ENCODE results near the gene PLCG1. TPM values are rescaled to one million over a fixed set of nuclear protein-coding genes. Genes with fewer than 3 reads are reported as not detected.

PLCG1 gene
- polyA plus RNA-seq, 1 donor (not counting 4 experiments of a cell fraction or from before 2014, with no cell fraction given): 41.5 TPM

GRCh38 chr20:41142919-41143318 lies 5.6 kb downstream of the PLCG1 start:
- Histone ChIP-seq H4K20me1 (ENCODE audit: control insufficient read depth, extremely low read depth, insufficient read depth, low read length) (peaks cover 13% of the 10 kb centered on the region), H3K27me3 (ENCODE audit: control insufficient read depth, extremely low read depth, insufficient read depth, low read length) (no peaks in the 10 kb centered on the region), H3K4me3 (ENCODE audit: control insufficient read depth in 2 of 3, extremely low read depth in 1 of 3, insufficient read depth in 2 of 3, low read depth in 1 of 3, low read length in 3 of 3) (no peak overlapping the region), H3K9me3 (ENCODE audit: control insufficient read depth, low read depth, low read length) (no peaks in the 10 kb centered on the region), H3K9me1 (ENCODE audit: control insufficient read depth, extremely low read depth, insufficient read depth, low read length) (peaks cover 6% of the 10 kb centered on the region), H3K4me1 (ENCODE audit: control insufficient read depth, extremely low read depth, insufficient read depth, low read length) (peaks cover 19% of the 10 kb centered on the region), H3K4me2 (ENCODE audit: control insufficient read depth, extremely low read depth, insufficient read depth, low read depth, low read length) (no peak overlapping the region), H3K36me3 (ENCODE audit: control insufficient read depth in 2 of 2, extremely low read depth in 1 of 2, insufficient read depth in 2 of 2, low read length in 2 of 2) (peaks cover 0 to 2% of the 10 kb centered on the region in 2 experiments), H3K27ac (ENCODE audit: control insufficient read depth, insufficient read depth, low read length) (no peak overlapping the region), H2AFZ (ENCODE audit: control insufficient read depth, low read length) (no peak overlapping the region), H3K9ac (ENCODE audit: control insufficient read depth, extremely low read depth, insufficient read depth, low read length) (no peak overlapping the region), H3K79me2 (ENCODE audit: control insufficient read depth, insufficient read depth, low read length) (peaks cover 98% of the 10 kb centered on the region)
- FAIRE-seq (no peak), DNase-seq (ENCODE audit: low read depth, low spot score) (no peak)
- no peak for TF ChIP-seq EZH2 (IDR thresholded peaks at IDR 0.05; ENCODE audit: low read length)
- TF ChIP-seq, protein P1, sequence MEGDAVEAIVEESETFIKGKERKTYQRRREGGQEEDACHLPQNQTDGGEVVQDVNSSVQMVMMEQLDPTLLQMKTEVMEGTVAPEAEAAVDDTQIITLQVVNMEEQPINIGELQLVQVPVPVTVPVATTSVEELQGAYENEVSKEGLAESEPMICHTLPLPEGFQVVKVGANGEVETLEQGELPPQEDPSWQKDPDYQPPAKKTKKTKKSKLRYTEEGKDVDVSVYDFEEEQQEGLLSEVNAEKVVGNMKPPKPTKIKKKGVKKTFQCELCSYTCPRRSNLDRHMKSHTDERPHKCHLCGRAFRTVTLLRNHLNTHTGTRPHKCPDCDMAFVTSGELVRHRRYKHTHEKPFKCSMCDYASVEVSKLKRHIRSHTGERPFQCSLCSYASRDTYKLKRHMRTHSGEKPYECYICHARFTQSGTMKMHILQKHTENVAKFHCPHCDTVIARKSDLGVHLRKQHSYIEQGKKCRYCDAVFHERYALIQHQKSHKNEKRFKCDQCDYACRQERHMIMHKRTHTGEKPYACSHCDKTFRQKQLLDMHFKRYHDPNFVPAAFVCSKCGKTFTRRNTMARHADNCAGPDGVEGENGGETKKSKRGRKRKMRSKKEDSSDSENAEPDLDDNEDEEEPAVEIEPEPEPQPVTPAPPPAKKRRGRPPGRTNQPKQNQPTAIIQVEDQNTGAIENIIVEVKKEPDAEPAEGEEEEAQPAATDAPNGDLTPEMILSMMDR (optimal IDR thresholded peaks at IDR 0.05 in 1 of 3, IDR thresholded peaks at IDR 0.05 in 1 of 3, conservative IDR thresholded peaks at IDR 0.05 in 1 of 3; ENCODE audit: extremely low read depth in 1 of 3, insufficient read depth in 2 of 3, low read length in 3 of 3): no peak
- dilution Hi-C loops (cut with MboI; ENCODE audit: extremely low pct_ligation_motif_present, low sequenced_read_pairs): no loop called here

DNA sequence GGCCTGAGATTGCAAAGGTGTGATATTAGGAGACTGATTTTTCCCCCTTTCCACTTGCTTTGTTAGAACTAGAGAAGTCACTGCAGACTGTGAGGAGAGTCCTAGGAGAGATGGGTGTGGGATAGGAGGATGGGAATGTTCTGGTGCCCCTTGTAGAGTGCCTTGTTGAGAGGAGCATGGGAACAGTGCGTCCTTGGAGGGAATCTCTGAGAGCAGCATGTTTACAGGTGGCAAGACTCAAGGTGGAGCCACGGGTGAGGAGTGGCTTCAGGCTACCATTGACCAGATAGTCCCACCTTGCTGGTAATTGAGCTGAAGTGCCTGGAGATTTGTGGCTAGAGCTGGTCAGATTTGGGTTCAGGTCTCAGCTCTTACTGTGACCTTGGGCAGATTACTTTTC lies 6.0 kb downstream of the PLCG1 start:
- no peak overlapping the region for H3K9ac ChIP-seq (ENCODE audit: control insufficient read depth, extremely low read depth, insufficient read depth, low read length)
- H3K27ac ChIP-seq (ENCODE audit: control insufficient read depth, insufficient read depth, low read length): no peak overlapping the region
- TF ChIP-seq, protein P1 (optimal IDR thresholded peaks at IDR 0.05 in 1 of 3, IDR thresholded peaks at IDR 0.05 in 1 of 3, conservative IDR thresholded peaks at IDR 0.05 in 1 of 3; ENCODE audit: extremely low read depth in 1 of 3, insufficient read depth in 2 of 3, low read length in 3 of 3): no peak
- TF ChIP-seq EZH2 (IDR thresholded peaks at IDR 0.05; ENCODE audit: low read length): no peak
- H3K9me1 ChIP-seq (ENCODE audit: control insufficient read depth, extremely low read depth, insufficient read depth, low read length): peaks cover 6% of the 10 kb centered on the region
- H3K4me3 ChIP-seq (ENCODE audit: control insufficient read depth in 2 of 3, extremely low read depth in 1 of 3, insufficient read depth in 2 of 3, low read depth in 1 of 3, low read length in 3 of 3): no peak overlapping the region
- peaks cover 18% of the 10 kb centered on the region for H3K4me1 ChIP-seq (ENCODE audit: control insufficient read depth, extremely low read depth, insufficient read depth, low read length)
- FAIRE-seq (no peak), DNase-seq (ENCODE audit: low read depth, low spot score) (no peak)
- no peaks in the 10 kb centered on the region for H3K9me3 ChIP-seq (ENCODE audit: control insufficient read depth, low read depth, low read length)
- H3K4me2 ChIP-seq (ENCODE audit: control insufficient read depth, extremely low read depth, insufficient read depth, low read depth, low read length): no peak overlapping the region
- no peaks in the 10 kb centered on the region for H3K27me3 ChIP-seq (ENCODE audit: control insufficient read depth, extremely low read depth, insufficient read depth, low read length)
- H3K79me2 ChIP-seq (ENCODE audit: control insufficient read depth, insufficient read depth, low read length): peaks cover 98% of the 10 kb centered on the region
- no peak overlapping the region for H2AFZ ChIP-seq (ENCODE audit: control insufficient read depth, low read length)
- dilution Hi-C loops (cut with MboI; ENCODE audit: extremely low pct_ligation_motif_present, low sequenced_read_pairs): no loop called here
- H3K36me3 ChIP-seq (ENCODE audit: control insufficient read depth in 2 of 2, extremely low read depth in 1 of 2, insufficient read depth in 2 of 2, low read length in 2 of 2): peaks cover 0 to 2% of the 10 kb centered on the region in 2 experiments
- peaks cover 13% of the 10 kb centered on the region for H4K20me1 ChIP-seq (ENCODE audit: control insufficient read depth, extremely low read depth, insufficient read depth, low read length)
